NCI-H2196 (cell line): ENCODE results near the gene PRKCE.

Source experiments
- DNase-seq: peaks from one replicate; lab custom pipeline; 2025; ENCODE audit not compliant: unreplicated experiment; lab: John Stamatoyannopoulos, UW

The PRKCE gene

DNA sequence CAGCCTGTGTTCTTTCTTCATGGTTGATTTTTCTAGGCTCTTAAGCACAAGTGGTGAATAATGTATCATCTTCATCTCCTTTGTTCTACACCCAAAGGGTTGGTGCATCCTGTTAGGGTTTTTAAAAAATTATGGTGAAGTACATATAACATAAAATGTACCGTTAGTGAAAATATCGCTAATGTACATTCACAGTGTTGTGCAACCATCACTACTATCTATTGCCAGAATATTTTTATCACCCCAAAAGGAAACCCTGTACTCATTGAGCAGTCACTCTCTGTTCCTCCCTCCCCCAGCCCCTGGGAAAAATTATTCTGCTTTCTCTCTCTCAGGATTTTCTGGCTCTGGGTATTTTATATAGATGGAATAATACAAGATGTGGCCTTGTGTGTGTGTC is 98.5 kb downstream of the PRKCE start:
- DNase-seq, result no peak

DNA sequence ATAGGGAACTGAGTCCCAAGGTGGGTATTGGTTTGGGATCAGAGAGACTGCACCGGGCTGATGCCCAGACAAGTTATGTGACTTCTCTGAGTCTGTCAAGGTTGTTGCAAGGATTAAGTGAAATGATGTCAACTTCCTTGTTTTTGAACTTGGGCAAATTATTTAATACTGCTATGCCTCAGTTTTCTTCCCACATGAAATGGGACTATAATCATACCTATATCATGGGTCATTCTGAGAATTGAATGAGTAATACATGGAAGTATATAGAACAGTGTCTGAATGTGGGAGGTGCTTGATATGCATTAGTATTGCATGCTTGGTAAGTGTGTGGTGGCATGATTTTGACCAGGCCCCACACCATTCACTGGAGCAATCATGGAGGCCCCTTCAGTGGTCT is 99.0 kb downstream of the PRKCE start:
- no peak for DNase-seq

- DNase-seq, result no peak
These were observed 101.9 kb downstream of the PRKCE start for GRCh38 chr2:45753381-45753780.

- DNase-seq, result no peak
These were observed 102.9 kb downstream of the PRKCE start for GRCh38 chr2:45754131-45755010.

DNA sequence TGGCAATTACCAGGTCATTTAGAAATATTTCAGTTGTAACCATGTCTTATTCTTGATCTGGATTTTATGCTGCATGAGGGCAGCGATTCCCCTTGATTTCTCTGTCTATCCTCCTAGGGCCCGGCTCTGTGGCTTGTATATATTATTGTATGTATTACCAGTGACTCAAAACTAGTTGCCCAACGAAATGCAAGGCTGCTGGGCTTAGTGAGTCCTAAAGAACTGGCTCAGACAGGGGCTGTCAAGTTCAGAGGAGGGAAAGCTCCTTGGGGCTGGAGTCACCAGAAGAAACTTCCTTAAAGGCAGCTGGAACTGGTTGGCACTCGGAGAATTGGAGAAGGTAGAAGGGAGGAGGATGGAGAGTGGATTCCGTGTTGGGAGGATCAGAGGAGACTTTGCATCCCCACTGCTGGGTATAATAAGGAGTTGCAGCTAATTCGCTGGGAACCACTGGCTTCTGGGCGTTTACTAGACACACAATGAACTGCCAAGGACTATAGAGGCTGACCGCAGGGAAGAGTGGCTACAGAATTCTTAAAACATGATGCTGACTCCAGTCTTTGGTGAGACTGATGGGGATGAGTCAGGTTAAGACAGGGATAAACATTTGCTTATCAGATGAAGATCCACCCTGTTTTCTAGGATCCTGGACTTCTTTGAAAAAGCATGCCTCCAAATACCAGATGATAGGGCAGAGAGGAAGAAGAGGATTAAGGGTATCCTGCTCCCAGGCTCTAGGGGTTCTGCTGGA is 104.3 kb downstream of the PRKCE start:
- no peak for DNase-seq

- DNase-seq, result no peak
These were observed 106.5 kb downstream of the PRKCE start for GRCh38 chr2:45758018-45758417.

DNA sequence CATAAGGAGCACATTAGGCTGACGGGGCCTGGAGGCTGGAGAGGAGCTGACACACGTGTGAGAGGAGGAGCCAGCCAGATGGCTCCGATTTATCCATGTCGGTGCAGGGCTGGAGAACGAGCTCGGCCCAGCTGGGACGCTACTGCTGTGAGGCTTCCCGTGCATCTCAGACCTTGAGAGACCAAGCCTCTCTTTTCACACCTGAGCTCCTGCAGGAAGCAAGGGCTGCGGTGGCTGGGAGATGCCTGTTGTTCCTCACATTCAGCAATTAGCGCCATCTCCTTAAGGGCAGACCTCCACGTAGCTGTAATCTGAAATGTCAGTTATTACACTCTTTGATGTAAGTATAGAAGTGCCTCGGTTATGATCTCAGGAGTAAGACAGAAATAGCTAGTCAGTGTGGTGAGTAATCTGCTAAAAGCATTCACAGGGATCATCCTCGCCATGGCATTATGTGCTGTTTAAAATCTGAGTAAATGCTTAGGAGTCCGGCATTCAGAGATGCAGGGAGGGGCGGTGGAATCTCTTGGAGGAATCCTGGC is 107.9 kb downstream of the PRKCE start:
- no peak for DNase-seq

- DNase-seq, result no peak
These were observed 110.2 kb downstream of the PRKCE start for GRCh38 chr2:45761635-45762034.

DNA sequence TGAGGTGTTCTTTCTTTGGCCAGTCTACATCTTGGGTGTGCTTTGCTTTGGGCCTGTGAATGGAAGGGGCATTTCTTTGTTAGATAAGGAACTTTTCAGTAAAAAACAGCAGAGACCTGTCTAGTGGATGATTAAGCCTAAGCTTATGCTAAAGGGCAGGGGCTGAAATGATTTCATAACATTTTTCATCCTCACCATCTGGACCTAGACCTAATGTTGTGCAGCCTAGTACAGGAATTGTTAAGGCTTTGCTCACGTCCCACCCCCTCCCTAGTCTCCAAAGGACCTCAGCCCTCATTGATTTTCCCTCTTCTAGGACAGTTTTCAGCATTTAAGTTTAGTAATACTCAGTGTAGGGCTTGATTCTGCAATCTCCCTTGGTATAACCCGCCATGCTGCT is 111.8 kb downstream of the PRKCE start:
- DNase-seq, result no peak

DNA sequence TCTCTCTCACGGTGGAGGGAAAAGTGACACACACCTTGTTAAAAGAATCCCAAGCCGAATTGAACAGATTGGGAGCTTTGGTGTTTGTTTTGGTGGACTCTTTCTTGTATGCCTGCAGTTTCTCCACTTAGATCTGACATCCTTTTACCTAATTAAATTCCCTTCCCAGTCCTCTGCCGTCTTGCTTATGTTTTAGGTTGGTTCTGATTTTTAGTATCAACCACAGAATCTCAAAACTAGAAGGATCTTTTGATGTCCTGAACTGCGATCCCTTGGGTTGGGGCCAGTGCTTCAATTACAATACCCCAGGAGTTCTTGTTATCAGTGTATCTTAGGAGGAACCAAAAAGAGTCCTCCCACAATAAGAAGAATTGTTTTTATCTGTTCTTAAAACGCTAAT is 112.3 kb downstream of the PRKCE start:
- DNase-seq, result no peak

DNA sequence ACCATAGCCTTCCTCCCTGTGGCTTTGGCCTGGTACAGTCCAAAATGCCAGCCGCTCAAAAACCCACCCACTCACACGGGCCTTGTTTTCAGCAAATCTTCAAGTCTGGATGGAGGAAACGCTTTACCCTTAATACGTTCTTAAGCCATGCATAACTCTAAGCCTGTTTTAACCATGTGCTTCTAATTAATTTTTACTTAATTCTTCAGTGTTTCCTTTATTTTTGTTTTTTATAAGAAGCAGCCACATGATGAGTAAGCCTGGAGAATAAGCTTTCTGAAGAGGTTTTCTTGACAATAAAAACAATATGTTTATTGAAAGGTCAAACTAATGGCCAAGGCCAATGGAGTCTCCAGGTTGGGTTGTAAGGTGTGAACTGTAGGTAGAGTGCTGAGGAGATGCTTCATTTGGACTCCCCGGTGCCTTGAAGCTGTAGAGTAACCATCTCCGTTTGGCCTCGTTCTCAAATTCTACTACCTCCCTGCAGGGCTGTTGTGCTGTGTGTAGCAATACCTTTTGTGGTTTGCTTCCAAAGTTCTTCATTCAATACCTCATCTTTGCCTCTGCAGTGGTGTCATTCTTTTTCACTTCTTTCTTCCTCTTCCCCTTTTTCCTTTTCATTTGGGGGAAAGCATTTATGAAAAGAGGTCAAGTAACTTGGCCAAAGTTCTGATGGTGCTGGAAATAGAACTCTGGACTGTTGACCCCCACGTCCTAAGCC is 113.7 kb downstream of the PRKCE start:
- DNase-seq, result no peak

GRCh38 chr2:45765728-45766254 is 114.3 kb downstream of the PRKCE start:
- no peak for DNase-seq

GRCh38 chr2:45768208-45768607 is 116.7 kb downstream of the PRKCE start:
- DNase-seq, result no peak

DNA sequence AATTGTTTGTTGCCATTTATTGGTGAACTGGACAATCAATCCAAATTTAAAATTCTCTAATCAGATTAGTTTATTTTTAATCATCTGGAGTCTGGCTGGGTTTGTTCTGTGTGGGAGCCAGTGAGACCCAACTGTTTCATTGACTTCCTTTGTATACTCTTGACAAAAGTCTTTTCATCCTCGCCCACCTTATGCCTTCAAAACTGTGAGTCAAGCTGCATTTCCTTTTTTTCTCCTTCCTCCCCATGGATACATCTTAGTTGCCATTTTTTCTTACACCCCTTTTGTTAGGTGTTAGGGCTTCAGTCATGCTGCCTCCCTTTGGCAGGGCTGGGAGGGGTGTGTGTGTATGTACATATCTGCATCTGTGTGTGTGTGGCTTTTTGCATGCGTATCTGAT is 117.6 kb downstream of the PRKCE start:
- no peak for DNase-seq

DNA sequence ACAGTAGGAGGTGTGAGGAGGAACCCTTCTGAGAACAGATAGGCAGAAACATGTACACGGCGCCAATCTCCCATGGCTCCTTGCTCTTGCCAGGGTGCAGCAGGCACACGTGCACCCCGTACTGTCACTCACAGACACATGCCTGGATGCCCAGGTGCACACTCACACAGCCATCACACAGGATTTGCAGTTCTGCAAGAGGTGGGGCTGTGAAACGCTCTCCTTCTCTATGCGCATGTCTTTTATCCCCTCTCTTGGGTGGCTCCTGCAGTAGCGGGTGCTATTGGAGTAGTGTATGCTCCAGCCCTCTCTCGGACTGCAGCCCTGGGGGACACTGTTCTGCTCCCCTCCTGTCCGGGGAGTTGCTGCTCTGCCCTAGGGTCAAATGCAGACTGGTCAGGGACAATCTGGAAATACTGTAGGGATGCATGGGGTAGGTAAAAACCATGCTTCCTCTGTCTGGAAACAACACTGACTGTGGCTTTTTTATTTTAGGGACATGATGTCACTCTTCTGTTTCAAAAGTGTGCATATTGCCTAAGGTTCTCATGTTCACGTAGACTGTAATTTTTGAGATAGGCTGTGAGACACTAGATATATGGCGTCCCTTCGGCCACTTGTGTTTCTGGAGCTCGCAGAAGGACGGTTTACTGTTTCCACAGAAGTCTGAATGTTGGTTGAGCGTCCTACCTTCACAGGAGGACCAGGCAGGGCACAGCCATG is 118.5 kb downstream of the PRKCE start:
- no peak for DNase-seq

- no peak for DNase-seq
These were observed 119.3 kb downstream of the PRKCE start for GRCh38 chr2:45770811-45771210.

- peak; percentile 16 for DNase-seq
These were observed 119.8 kb downstream of the PRKCE start for GRCh38 chr2:45771261-45771660.

- DNase-seq, result no peak
These were observed 120.6 kb downstream of the PRKCE start for GRCh38 chr2:45772038-45772437.

GRCh38 chr2:45773909-45774308 is 122.4 kb downstream of the PRKCE start:
- DNase-seq, result no peak

DNA sequence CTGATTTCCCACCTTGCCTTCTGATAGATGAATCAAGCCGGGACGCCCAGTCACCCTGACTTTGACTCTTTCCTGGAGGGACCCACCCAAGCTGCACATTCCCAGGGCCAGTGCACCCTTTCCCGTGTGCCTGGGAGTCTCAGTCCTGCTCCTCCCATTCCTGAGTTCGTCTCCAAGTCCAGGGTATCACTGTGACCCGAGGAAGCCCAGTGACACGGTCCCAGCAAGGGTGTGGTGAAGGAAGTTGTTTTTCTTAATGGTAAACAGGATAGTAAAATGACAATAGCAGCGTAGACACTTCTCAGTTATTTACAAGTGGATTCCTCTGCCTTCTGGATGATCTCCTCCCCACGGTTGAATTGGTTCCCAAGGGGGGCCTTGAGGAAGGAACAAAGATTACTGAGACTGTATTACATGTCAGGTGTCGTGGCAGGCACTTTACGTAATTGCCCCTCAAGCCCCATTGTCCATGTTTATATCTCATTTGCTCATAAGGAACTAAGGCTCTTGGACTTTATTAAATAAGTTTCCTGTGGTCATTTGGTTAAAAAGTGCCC is 123.3 kb downstream of the PRKCE start:
- DNase-seq, result no peak
